ENCODE data around the gene DNAJB6.
A peak's percentile ranks its signal among the peaks of the same experiment; 100 is the strongest.

The DNAJB6 gene

DNA sequence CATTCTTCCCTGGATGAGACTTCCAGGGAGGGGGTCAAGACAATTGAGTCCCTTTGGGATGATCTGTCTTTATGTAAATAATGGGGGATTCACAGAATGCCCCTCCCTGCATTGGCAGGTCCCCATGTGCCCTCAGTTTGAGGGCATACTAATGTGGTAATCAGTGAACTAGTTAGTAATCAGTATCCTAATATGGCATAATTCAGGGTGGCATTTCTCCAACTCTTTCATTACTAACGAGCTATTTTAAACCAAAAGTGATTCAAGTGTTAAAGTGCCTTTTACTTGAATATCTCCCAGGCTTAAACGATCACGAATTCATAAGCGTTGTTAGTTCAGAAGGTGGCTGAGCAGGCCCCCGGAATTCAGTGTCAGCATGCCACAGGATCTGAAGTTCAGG, 1.6 kb upstream of the DNAJB6 start:
- Histone ChIP-seq H3K9me3 (ENCODE audit: insufficient read depth, low read length) (no peaks in the 10 kb centered on the region), H3F3A (ENCODE audit: insufficient read depth) (peaks cover 14% of the 10 kb centered on the region), H3K4me2 (ENCODE audit: low read depth, low read length, poor library complexity, severe bottlenecking) (no peak overlapping the region), H3K79me2 (ENCODE audit: insufficient read depth, low read length) (peaks cover 28% of the 10 kb centered on the region), H3K4me3 (ENCODE audit: insufficient read depth, low read length, poor library complexity, severe bottlenecking) (no peak overlapping the region), H3K36me3 (ENCODE audit: low read length) (no peaks in the 10 kb centered on the region), H4K20me1 (ENCODE audit: low read depth, low read length) (peaks cover 8% of the 10 kb centered on the region; the same call in 1 of the 2 replicates), H3K9me2 (replicated peaks; ENCODE audit: insufficient read depth, low read length) (no peaks in the 10 kb centered on the region), H3K9ac (ENCODE audit: low read length) (no peak overlapping the region), H3K27ac (ENCODE audit: low read depth, low read length) (no peak overlapping the region), H3K27me3 (ENCODE audit: low read length) (0 out of 2 replicates have a peak, but pooled peaks cover 3% of the 10 kb centered on the region), H2AFZ (ENCODE audit: low read depth, low read length, severe bottlenecking) (no peak overlapping the region)
- TF ChIP-seq EZH2phosphoT487 (conservative IDR thresholded peaks at IDR 0.05; ENCODE audit: low read length): no peak
- TF ChIP-seq, protein P1, sequence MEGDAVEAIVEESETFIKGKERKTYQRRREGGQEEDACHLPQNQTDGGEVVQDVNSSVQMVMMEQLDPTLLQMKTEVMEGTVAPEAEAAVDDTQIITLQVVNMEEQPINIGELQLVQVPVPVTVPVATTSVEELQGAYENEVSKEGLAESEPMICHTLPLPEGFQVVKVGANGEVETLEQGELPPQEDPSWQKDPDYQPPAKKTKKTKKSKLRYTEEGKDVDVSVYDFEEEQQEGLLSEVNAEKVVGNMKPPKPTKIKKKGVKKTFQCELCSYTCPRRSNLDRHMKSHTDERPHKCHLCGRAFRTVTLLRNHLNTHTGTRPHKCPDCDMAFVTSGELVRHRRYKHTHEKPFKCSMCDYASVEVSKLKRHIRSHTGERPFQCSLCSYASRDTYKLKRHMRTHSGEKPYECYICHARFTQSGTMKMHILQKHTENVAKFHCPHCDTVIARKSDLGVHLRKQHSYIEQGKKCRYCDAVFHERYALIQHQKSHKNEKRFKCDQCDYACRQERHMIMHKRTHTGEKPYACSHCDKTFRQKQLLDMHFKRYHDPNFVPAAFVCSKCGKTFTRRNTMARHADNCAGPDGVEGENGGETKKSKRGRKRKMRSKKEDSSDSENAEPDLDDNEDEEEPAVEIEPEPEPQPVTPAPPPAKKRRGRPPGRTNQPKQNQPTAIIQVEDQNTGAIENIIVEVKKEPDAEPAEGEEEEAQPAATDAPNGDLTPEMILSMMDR (IDR thresholded peaks at IDR 0.05; ENCODE audit: insufficient read depth, low read length, poor library complexity, severe bottlenecking): no peak

DNA sequence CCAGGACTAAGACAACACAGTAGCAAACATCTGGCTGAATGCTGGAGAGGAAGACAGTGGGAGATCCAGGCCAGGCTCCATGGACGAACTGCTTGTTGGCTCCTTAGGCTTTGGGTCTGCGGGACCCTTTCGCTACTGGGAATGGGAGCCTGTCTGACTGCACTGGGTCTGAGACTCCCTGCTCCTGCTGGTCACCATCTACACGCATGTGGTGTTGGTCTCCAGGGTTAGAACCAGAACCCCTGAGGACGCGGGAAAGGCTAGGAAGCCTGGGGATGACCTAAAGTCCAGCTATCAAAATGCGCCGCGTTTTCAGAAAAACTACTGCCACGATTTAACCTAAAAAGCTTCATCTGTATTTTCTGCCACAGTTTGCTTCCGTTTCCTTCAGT, 817 bp upstream of the DNAJB6 start:
- H3F3A ChIP-seq (ENCODE audit: insufficient read depth): peaks cover 14% of the 10 kb centered on the region
- H3K27ac ChIP-seq (ENCODE audit: low read depth, low read length): no peak overlapping the region
- H3K9me2 ChIP-seq (replicated peaks; ENCODE audit: insufficient read depth, low read length): no peaks in the 10 kb centered on the region
- no peaks in the 10 kb centered on the region for H3K36me3 ChIP-seq (ENCODE audit: low read length)
- TF ChIP-seq, protein P1 (IDR thresholded peaks at IDR 0.05; ENCODE audit: insufficient read depth, low read length, poor library complexity, severe bottlenecking): no peak
- TF ChIP-seq EZH2phosphoT487 (conservative IDR thresholded peaks at IDR 0.05; ENCODE audit: low read length): no peak
- peak overlapping the region; percentile 62 for H3K4me3 ChIP-seq (ENCODE audit: insufficient read depth, low read length, poor library complexity, severe bottlenecking)
- H2AFZ ChIP-seq (ENCODE audit: low read depth, low read length, severe bottlenecking): peak overlapping the region; percentile 99
- no peaks in the 10 kb centered on the region for H3K9me3 ChIP-seq (ENCODE audit: insufficient read depth, low read length)
- peak overlapping the region; percentile 79 for H3K4me2 ChIP-seq (ENCODE audit: low read depth, low read length, poor library complexity, severe bottlenecking)
- peaks cover 8% of the 10 kb centered on the region; the same call in 1 of the 2 replicates for H4K20me1 ChIP-seq (ENCODE audit: low read depth, low read length)
- H3K79me2 ChIP-seq (ENCODE audit: insufficient read depth, low read length): peaks cover 36% of the 10 kb centered on the region
- H3K27me3 ChIP-seq (ENCODE audit: low read length): 0 out of 2 replicates have a peak, but pooled peaks cover 3% of the 10 kb centered on the region
- H3K9ac ChIP-seq (ENCODE audit: low read length): peak overlapping the region; percentile 81

DNA sequence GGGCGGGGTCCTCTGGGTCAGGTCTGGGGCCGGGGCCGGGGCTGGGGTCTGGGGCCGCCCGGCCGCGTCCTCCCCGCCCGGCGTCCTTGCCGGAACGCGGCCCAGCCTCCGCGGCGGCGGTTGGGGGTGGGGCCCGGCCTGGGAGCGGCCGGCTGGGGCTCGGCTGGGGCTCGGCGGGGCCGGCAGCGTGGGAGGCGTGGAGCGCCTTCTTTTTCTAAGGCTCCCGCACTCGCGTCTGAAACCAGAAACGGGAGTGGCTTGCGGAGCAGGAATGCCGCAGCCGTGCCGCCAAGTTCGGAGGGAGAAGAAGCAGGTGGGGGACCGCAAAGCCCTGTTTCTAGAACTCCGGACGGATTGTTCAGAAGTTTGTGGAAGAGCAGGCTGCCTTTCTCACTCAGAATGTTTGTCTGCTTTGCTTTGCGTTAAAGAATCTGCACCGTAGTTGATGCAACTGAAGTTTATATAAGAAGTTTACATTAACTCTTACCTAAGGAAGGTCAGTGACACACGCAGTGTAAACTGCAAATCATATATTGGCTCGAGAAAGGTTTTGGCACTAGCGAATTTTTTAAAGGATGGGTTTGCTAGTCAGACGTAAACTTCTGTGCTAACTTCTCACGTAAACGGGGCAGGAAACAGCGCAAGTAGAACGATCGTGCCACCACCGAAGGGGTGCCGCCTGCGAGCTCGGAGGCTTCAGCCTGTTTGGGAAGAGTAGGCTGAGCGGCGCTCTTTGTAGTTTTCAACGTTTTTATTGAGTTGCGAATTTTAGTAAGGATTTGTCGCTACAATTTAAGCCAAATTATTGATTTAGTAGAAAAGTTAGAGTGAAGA, 729 bp downstream of the DNAJB6 start:
- Histone ChIP-seq H3K27me3 (ENCODE audit: low read length) (0 out of 2 replicates have a peak, but pooled peaks cover 3% of the 10 kb centered on the region), H4K20me1 (ENCODE audit: low read depth, low read length) (peaks cover 8% of the 10 kb centered on the region; the same call in 1 of the 2 replicates), H3K4me3 (ENCODE audit: insufficient read depth, low read length, poor library complexity, severe bottlenecking) (peak overlapping the region; percentile 62), H3K36me3 (ENCODE audit: low read length) (no peaks in the 10 kb centered on the region), H3F3A (ENCODE audit: insufficient read depth) (peaks cover 14% of the 10 kb centered on the region), H3K9me3 (ENCODE audit: insufficient read depth, low read length) (no peaks in the 10 kb centered on the region), H2AFZ (ENCODE audit: low read depth, low read length, severe bottlenecking) (no peak overlapping the region), H3K4me2 (ENCODE audit: low read depth, low read length, poor library complexity, severe bottlenecking) (peak overlapping the region; percentile 86), H3K9me2 (replicated peaks; ENCODE audit: insufficient read depth, low read length) (no peaks in the 10 kb centered on the region), H3K9ac (ENCODE audit: low read length) (peak overlapping the region; percentile 81), H3K27ac (ENCODE audit: low read depth, low read length) (peak overlapping the region; percentile 77), H3K79me2 (ENCODE audit: insufficient read depth, low read length) (peaks cover 51% of the 10 kb centered on the region)
- no peak for TF ChIP-seq EZH2phosphoT487 (conservative IDR thresholded peaks at IDR 0.05; ENCODE audit: low read length)
- TF ChIP-seq, protein P1 (IDR thresholded peaks at IDR 0.05; ENCODE audit: insufficient read depth, low read length, poor library complexity, severe bottlenecking): no peak
